GM23338 (cell line): Measurements from ENCODE around the gene DRD4. TPM values are rescaled to one million over a fixed set of nuclear protein-coding genes. Genes with fewer than 3 reads are reported as not detected.

Source experiments
- ATAC-seq: fragments of 200-7000 bp; cut with Tn5 transposase; 3 replicates; pipeline ENCODE4 v1.9.1; 2020
- DNase-seq: peaks from one replicate; pipeline ENCODE4 v3.0.0-alpha.2; 2015; ENCODE audit warnings: low spot score
- H2AFZ ChIP-seq: fragments of 200-600 bp; sonication (generic); 2 replicates; pipeline ENCODE4 v1.8.0; 2016; ENCODE audit warnings: antibody characterized with exemption, mild to moderate bottlenecking, moderate library complexity
- H3F3A ChIP-seq: fragments of 200-600 bp; sonication (generic); replicated peaks from 2 replicates; pipeline ENCODE4 v1.8.0; 2017; ENCODE audit warnings: antibody characterized with exemption, mixed run types, low read depth
- H3K27ac ChIP-seq: fragments of 200-600 bp; sonication (generic); 2 replicates; pipeline ENCODE4 v1.6.1; 2016; ENCODE audit warnings: low read depth
- H3K27me3 ChIP-seq: fragments of 200-600 bp; sonication (generic); 2 replicates; pipeline ENCODE4 v1.8.0; 2016; ENCODE audit warnings: mild to moderate bottlenecking, mixed run types, moderate library complexity; ENCODE audit not compliant: insufficient read depth
- H3K36me3 ChIP-seq: fragments of 200-600 bp; sonication (generic); 2 replicates; pipeline ENCODE4 v1.8.0; 2016; ENCODE audit warnings: mild to moderate bottlenecking; ENCODE audit not compliant: insufficient read depth
- H3K4me1 ChIP-seq: fragments of 200-600 bp; sonication (generic); 2 replicates; pipeline ENCODE4 v1.8.0; 2016; ENCODE audit warnings: mild to moderate bottlenecking, moderate library complexity; ENCODE audit not compliant: insufficient read depth
- H3K4me2 ChIP-seq: fragments of 200-600 bp; sonication (generic); 2 replicates; pipeline ENCODE4 v1.7.1; 2017; ENCODE audit warnings: mixed run types
- H3K4me3 ChIP-seq: fragments of 200-600 bp; sonication (generic); 2 replicates; pipeline ENCODE4 v1.6.1; 2016; ENCODE audit warnings: mixed run types
- H3K79me2 ChIP-seq: fragments of 200-600 bp; sonication (generic); replicated peaks from 2 replicates; pipeline ENCODE4 v1.8.0; 2017; ENCODE audit warnings: mild to moderate bottlenecking; ENCODE audit not compliant: insufficient read depth
- H3K9me2 ChIP-seq: fragments of 200-600 bp; sonication (generic); 2 replicates; pipeline ENCODE4 v1.8.0; 2017; ENCODE audit not compliant: insufficient read depth
- H4K20me1 ChIP-seq: fragments of 200-600 bp; sonication (generic); replicated peaks from 2 replicates; pipeline ENCODE4 v1.8.0; 2017; ENCODE audit warnings: mild to moderate bottlenecking; ENCODE audit not compliant: insufficient read depth
- H3K27ac Mint-ChIP-seq: 2 replicates; pipeline ENCODE4 v1.8.0; 2020; ENCODE audit warnings: inconsistent platforms, mild to moderate bottlenecking, moderate library complexity, mixed read lengths
- H3K27me3 Mint-ChIP-seq: 3 replicates; pipeline ENCODE4 v1.8.0; 2022; ENCODE audit warnings: low read depth, mild to moderate bottlenecking, moderate library complexity, mixed read lengths, inconsistent platforms; ENCODE audit not compliant: insufficient read depth, poor library complexity
- H3K36me3 Mint-ChIP-seq: 3 replicates; pipeline ENCODE4 v1.8.0; 2021; ENCODE audit warnings: low read depth, mild to moderate bottlenecking, inconsistent platforms, moderate library complexity, mixed read lengths
- H3K4me1 Mint-ChIP-seq: 3 replicates; pipeline ENCODE4 v1.8.0; 2020; ENCODE audit warnings: mild to moderate bottlenecking, inconsistent platforms, mixed read lengths
- H3K4me3 Mint-ChIP-seq: 3 replicates; pipeline ENCODE4 v1.8.0; 2021; ENCODE audit warnings: moderate library complexity, mild to moderate bottlenecking, inconsistent platforms, mixed read lengths
- H3K9me3 Mint-ChIP-seq: 3 replicates; pipeline ENCODE4 v1.8.0; 2020; ENCODE audit warnings: moderate library complexity, mild to moderate bottlenecking, inconsistent platforms, mixed read lengths
- CREB1 ChIP-seq: fragments of 250-450 bp; sonication (Bioruptor Pico); IDR thresholded peaks from 2 replicates; pipeline ENCODE4 v1.5.0; 2020; ENCODE audit warnings: low read depth, mild to moderate bottlenecking, moderate library complexity
- EZH2 ChIP-seq: fragments of 200-600 bp; sonication (generic); IDR thresholded peaks from one replicate; pipeline ENCODE4 v1.8.0; 2017; ENCODE audit warnings: antibody characterized with exemption, mild to moderate bottlenecking, low read depth; ENCODE audit not compliant: unreplicated experiment
- EZH2phosphoT487 ChIP-seq: fragments of 200-600 bp; sonication (generic); IDR thresholded peaks from one replicate; pipeline ENCODE4 v1.8.1; 2018; ENCODE audit warnings: antibody characterized with exemption; ENCODE audit not compliant: unreplicated experiment
- JUNB ChIP-seq: IDR thresholded peaks from one replicate; pipeline ENCODE4 v1.6.1; 2016; ENCODE audit warnings: antibody characterized with exemption; ENCODE audit not compliant: unreplicated experiment
- NANOG ChIP-seq: IDR thresholded peaks from 2 replicates; pipeline ENCODE4 v1.6.1; 2016; ENCODE audit warnings: antibody characterized with exemption, borderline replicate concordance
- POLR2AphosphoS5 ChIP-seq: IDR thresholded peaks from 2 replicates; pipeline ENCODE4 v1.6.1; 2016; ENCODE audit warnings: antibody characterized with exemption, low read depth
- STAT1 ChIP-seq: IDR thresholded peaks from one replicate; pipeline ENCODE4 v1.6.1; 2016; ENCODE audit warnings: antibody characterized with exemption; ENCODE audit not compliant: unreplicated experiment
- ZNF114 ChIP-seq: fragments of 250-450 bp; sonication (Bioruptor Pico); IDR thresholded peaks from 2 replicates; pipeline ENCODE4 v1.5.0; 2020; ENCODE audit warnings: mild to moderate bottlenecking, moderate library complexity
- ZNF331 ChIP-seq: fragments of 250-450 bp; sonication (Bioruptor Pico); IDR thresholded peaks from 2 replicates; pipeline ENCODE4 v1.5.0; 2020; ENCODE audit warnings: low read depth, mild to moderate bottlenecking, moderate library complexity
- polyA plus RNA-seq: library from polyadenylated mRNA; unstranded; fragments of >200 nt; fragmentation: Nextera tagmentation; extraction: Ambion mirVana; gene quantifications from 2 replicates; pipeline ENCODE4 v1.2.1, GENCODE V29; 2016
- total RNA-seq: library from RNA; depleted of rRNA; stranded (reverse); fragments of >200 nt; shearing (Covaris generic); gene quantifications from 2 replicates; pipeline ENCODE4 v1.2.3, GENCODE V29; 2014
- TF ChIP-seq, protein P1 (sequence below), 2 experiments: fragments of 200-600 bp in 1 of 2; sonication (generic) in 1 of 2; conservative IDR thresholded peaks; 2 replicates each; pipeline versions ENCODE4 v1.5.1 to v1.6.1; 2016 to 2017; ENCODE audit warnings: antibody characterized with exemption in 2 of 2, low read depth in 2 of 2, mild to moderate bottlenecking in 2 of 2, moderate library complexity in 1 of 2
- TF ChIP-seq, protein P2 (sequence below): IDR thresholded peaks from one replicate; pipeline ENCODE4 v1.6.1; 2018; ENCODE audit warnings: antibody characterized with exemption; ENCODE audit not compliant: unreplicated experiment

DRD4 gene
- total and polyA plus RNA-seq, 2 experiments from 2014 or later = 1.0 to 1.8 TPM

- Histone ChIP-seq H4K20me1 (no peaks in the 10 kb centered on the region), H3K4me1 (peaks cover 24% of the 10 kb centered on the region), H3F3A (peaks cover 20% of the 10 kb centered on the region), H3K27me3 (peaks cover 66% of the 10 kb centered on the region), H3K27ac (no peak overlapping the region), H3K79me2 (no peaks in the 10 kb centered on the region), H3K4me2 (peak overlapping the region; percentile 90), H2AFZ (0 out of 2 replicates have a peak overlapping the region, but pooled peaks have one; percentile 32), H3K9me2 (no peaks in the 10 kb centered on the region), H3K4me3 (peak overlapping the region; percentile 55), H3K36me3 (no peaks in the 10 kb centered on the region)
- Mint-ChIP-seq H3K27ac (no peak overlapping the region), H3K4me3 (peak overlapping the region; percentile 71), H3K9me3 (no peaks in the 10 kb centered on the region), H3K36me3 (peaks cover 2% of the 10 kb centered on the region; the same call in 2 of the 3 replicates), H3K27me3 (peaks cover 70% of the 10 kb centered on the region), H3K4me1 (peaks cover 25% of the 10 kb centered on the region; the same call in 2 of the 3 replicates)
- no peak for DNase-seq
- TF ChIP-seq CREB1 (no peak), EZH2 (peak; percentile 15), POLR2AphosphoS5 (0 out of 2 replicates have a peak, but pooled peaks have one; percentile 26)
- ATAC-seq = no peak
Measured at GRCh38 chr11:639332-639955, 2.4 kb downstream of the DRD4 start.

DNA sequence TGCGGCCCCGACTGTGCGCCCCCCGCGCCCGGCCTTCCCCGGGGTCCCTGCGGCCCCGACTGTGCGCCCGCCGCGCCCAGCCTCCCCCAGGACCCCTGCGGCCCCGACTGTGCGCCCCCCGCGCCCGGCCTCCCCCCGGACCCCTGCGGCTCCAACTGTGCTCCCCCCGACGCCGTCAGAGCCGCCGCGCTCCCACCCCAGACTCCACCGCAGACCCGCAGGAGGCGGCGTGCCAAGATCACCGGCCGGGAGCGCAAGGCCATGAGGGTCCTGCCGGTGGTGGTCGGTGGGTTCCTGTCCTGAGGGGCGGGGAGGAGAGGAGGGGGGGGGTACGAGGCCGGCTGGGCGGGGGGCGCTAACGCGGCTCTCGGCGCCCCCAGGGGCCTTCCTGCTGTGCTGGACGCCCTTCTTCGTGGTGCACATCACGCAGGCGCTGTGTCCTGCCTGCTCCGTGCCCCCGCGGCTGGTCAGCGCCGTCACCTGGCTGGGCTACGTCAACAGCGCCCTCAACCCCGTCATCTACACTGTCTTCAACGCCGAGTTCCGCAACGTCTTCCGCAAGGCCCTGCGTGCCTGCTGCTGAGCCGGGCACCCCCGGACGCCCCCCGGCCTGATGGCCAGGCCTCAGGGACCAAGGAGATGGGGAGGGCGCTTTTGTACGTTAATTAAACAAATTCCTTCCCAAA, 3.1 kb downstream of the DRD4 start:
- Histone ChIP-seq H3K36me3 (no peaks in the 10 kb centered on the region), H3F3A (peaks cover 17% of the 10 kb centered on the region), H3K4me2 (peak overlapping the region; percentile 75), H3K79me2 (no peaks in the 10 kb centered on the region), H2AFZ (no peak overlapping the region), H3K4me1 (peaks cover 24% of the 10 kb centered on the region), H3K27me3 (peaks cover 59% of the 10 kb centered on the region), H3K4me3 (peak overlapping the region; percentile 46), H3K9me2 (no peaks in the 10 kb centered on the region), H4K20me1 (no peaks in the 10 kb centered on the region), H3K27ac (no peak overlapping the region)
- ATAC-seq = peak; percentile 4
- no peak for TF ChIP-seq ZNF114 (CRISPR knock-in tag)
- no peak for TF ChIP-seq JUNB
- TF ChIP-seq CREB1 = peak; percentile 63
- TF ChIP-seq, protein P1, sequence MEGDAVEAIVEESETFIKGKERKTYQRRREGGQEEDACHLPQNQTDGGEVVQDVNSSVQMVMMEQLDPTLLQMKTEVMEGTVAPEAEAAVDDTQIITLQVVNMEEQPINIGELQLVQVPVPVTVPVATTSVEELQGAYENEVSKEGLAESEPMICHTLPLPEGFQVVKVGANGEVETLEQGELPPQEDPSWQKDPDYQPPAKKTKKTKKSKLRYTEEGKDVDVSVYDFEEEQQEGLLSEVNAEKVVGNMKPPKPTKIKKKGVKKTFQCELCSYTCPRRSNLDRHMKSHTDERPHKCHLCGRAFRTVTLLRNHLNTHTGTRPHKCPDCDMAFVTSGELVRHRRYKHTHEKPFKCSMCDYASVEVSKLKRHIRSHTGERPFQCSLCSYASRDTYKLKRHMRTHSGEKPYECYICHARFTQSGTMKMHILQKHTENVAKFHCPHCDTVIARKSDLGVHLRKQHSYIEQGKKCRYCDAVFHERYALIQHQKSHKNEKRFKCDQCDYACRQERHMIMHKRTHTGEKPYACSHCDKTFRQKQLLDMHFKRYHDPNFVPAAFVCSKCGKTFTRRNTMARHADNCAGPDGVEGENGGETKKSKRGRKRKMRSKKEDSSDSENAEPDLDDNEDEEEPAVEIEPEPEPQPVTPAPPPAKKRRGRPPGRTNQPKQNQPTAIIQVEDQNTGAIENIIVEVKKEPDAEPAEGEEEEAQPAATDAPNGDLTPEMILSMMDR (conservative IDR thresholded peaks at IDR 0.05; ENCODE audit: low read depth in 2 of 2) = peak in 1 of 2 experiments; percentile 24; a peak in 1 of 4 replicates
- DNase-seq = peak; percentile 63
- peaks cover 63% of the 10 kb centered on the region for H3K27me3 Mint-ChIP-seq
- peak overlapping the region; percentile 71 for H3K4me3 Mint-ChIP-seq
- H3K36me3 Mint-ChIP-seq = peaks cover 3% of the 10 kb centered on the region; the same call in 2 of the 3 replicates
- H3K4me1 Mint-ChIP-seq = peaks cover 25% of the 10 kb centered on the region; the same call in 2 of the 3 replicates
- no peak overlapping the region for H3K27ac Mint-ChIP-seq
- H3K9me3 Mint-ChIP-seq = no peaks in the 10 kb centered on the region

DNA sequence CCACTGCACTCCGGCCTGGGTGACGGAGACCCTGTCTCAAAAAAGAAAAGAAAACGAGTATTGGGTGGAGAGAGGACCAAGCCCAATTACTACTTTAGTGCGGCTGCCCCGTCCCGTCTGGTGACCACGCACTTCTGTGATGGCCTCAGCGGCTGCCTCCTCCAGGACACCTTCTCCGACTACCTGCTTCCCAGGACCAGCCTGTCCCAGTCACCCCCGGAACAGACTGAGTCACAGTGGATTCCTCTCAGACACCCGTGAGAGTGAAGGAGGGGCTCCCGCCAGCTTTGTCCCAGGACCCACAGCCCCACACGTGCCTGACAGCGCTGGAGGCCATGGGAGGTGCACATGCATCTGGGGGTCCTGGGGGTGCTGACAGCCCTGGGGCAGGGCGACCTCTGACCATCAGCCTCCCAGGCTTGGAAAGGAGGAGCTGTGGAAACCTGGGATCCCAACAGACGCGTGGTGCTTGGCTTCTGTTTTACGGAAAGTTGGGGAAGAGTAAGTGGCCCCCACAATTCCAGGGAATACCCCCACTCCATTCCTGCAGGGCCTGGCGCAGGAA, 4.8 kb downstream of the DRD4 start:
- ATAC-seq (no peak), DNase-seq (no peak)
- no peaks in the 10 kb centered on the region for H3K9me3 Mint-ChIP-seq
- H3K27ac ChIP-seq = no peak overlapping the region
- H3K4me2 ChIP-seq = no peak overlapping the region
- peaks cover 42% of the 10 kb centered on the region for H3K27me3 ChIP-seq
- peaks cover 9% of the 10 kb centered on the region for H3K36me3 Mint-ChIP-seq
- H2AFZ ChIP-seq = no peak overlapping the region
- peaks cover 21% of the 10 kb centered on the region for H3K4me1 ChIP-seq
- no peak overlapping the region for H3K27ac Mint-ChIP-seq
- H3F3A ChIP-seq = peaks cover 12% of the 10 kb centered on the region; the same call in 1 of the 2 replicates
- H3K4me1 Mint-ChIP-seq = peaks cover 23% of the 10 kb centered on the region; the same call in 2 of the 3 replicates
- no peaks in the 10 kb centered on the region for H3K79me2 ChIP-seq
- no peak overlapping the region for H3K4me3 ChIP-seq
- H4K20me1 ChIP-seq = no peaks in the 10 kb centered on the region
- no peaks in the 10 kb centered on the region for H3K36me3 ChIP-seq
- H3K9me2 ChIP-seq = no peaks in the 10 kb centered on the region
- peaks cover 50% of the 10 kb centered on the region for H3K27me3 Mint-ChIP-seq
- TF ChIP-seq ZNF331 (no peak), JUNB (no peak), EZH2phosphoT487 (no peak), ZNF114 (CRISPR knock-in tag) (no peak), EZH2 (no peak), POLR2AphosphoS5 (no peak), NANOG (no peak), STAT1 (no peak)
- TF ChIP-seq, protein P2, sequence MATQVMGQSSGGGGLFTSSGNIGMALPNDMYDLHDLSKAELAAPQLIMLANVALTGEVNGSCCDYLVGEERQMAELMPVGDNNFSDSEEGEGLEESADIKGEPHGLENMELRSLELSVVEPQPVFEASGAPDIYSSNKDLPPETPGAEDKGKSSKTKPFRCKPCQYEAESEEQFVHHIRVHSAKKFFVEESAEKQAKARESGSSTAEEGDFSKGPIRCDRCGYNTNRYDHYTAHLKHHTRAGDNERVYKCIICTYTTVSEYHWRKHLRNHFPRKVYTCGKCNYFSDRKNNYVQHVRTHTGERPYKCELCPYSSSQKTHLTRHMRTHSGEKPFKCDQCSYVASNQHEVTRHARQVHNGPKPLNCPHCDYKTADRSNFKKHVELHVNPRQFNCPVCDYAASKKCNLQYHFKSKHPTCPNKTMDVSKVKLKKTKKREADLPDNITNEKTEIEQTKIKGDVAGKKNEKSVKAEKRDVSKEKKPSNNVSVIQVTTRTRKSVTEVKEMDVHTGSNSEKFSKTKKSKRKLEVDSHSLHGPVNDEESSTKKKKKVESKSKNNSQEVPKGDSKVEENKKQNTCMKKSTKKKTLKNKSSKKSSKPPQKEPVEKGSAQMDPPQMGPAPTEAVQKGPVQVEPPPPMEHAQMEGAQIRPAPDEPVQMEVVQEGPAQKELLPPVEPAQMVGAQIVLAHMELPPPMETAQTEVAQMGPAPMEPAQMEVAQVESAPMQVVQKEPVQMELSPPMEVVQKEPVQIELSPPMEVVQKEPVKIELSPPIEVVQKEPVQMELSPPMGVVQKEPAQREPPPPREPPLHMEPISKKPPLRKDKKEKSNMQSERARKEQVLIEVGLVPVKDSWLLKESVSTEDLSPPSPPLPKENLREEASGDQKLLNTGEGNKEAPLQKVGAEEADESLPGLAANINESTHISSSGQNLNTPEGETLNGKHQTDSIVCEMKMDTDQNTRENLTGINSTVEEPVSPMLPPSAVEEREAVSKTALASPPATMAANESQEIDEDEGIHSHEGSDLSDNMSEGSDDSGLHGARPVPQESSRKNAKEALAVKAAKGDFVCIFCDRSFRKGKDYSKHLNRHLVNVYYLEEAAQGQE = no peak
- no peak overlapping the region for H3K4me3 Mint-ChIP-seq
